Spleen (tissue), 11 donors: ENCODE measurements around the gene ACOT6. TPM values are rescaled to one million over a fixed set of nuclear protein-coding genes. Genes with fewer than 3 reads are reported as not detected.
"Not testable (repeated sequence)": the region's sequence is repeated elsewhere in the genome, so short reads cannot be mapped to it uniquely, and the experiment has no call there.

Experiments
- DNase-seq: peaks from one replicate; pipeline ENCODE4 v3.0.0-alpha.2; 2020
- H3K27ac ChIP-seq, 8 donors: fragments of 200-600 bp; sonication (generic) in 7 of 8; 1 replicate in 4 of 8; 2 replicates in 4 of 8; pipeline versions ENCODE4 v1.5.0 to v1.8.0; 2016 to 2021; ENCODE audit warnings: inconsistent platforms in 4 of 8, mild to moderate bottlenecking in 4 of 8, moderate library complexity in 1 of 8
- H3K27me3 ChIP-seq, 7 donors: fragments of 200-600 bp; sonication (generic) in 6 of 7; replicated peaks in 1 of 7; 1 replicate in 4 of 7; 2 replicates in 3 of 7; pipeline versions ENCODE4 v1.5.0 to v1.8.0; 2016 to 2021; ENCODE audit warnings: inconsistent platforms in 3 of 7, mild to moderate bottlenecking in 1 of 7
- H3K36me3 ChIP-seq, 6 donors: fragments of 200-600 bp; sonication (generic) in 5 of 6; 1 replicate in 4 of 6; 2 replicates in 2 of 6; pipeline versions ENCODE4 v1.5.0 to v1.8.0; 2016 to 2021; ENCODE audit warnings: inconsistent platforms in 2 of 6
- H3K4me1 ChIP-seq, 6 donors: fragments of 200-600 bp; sonication (generic) in 5 of 6; 1 replicate in 3 of 6; 2 replicates in 3 of 6; pipeline versions ENCODE4 v1.5.0 to v1.8.0; 2016 to 2021; ENCODE audit warnings: inconsistent platforms in 3 of 6
- H3K4me3 ChIP-seq, 8 donors: fragments of 200-600 bp; sonication (generic) in 7 of 8; 1 replicate in 4 of 8; 2 replicates in 4 of 8; pipeline versions ENCODE4 v1.5.0 to v1.8.0; 2016 to 2021; ENCODE audit warnings: inconsistent platforms in 4 of 8, mild to moderate bottlenecking in 4 of 8, moderate library complexity in 2 of 8
- H3K9me3 ChIP-seq, 8 donors: fragments of 200-600 bp; sonication (generic) in 7 of 8; 1 replicate in 4 of 8; 2 replicates in 4 of 8; pipeline versions ENCODE4 v1.5.0 to v1.8.0; 2016 to 2021; ENCODE audit warnings: inconsistent platforms in 4 of 8
- CTCF ChIP-seq, 11 experiments: fragments of 200-600 bp in 7 of 11; fragments of 450-650 bp in 4 of 11; sonication (generic) in 4 of 11; IDR thresholded peaks in 8 of 11; conservative IDR thresholded peaks in 3 of 11; 1 replicate in 7 of 11; 2 replicates in 4 of 11; pipeline versions ENCODE4 v1.4.0 to v1.8.0; 2016 to 2021; ENCODE audit warnings: antibody characterized with exemption in 11 of 11, inconsistent platforms in 4 of 11, mild to moderate bottlenecking in 1 of 11
- POLR2AphosphoS5 ChIP-seq, 3 donors: sonication (generic); formaldehyde crosslinking; IDR thresholded peaks; one replicate each; pipeline ENCODE4 v1.5.1; 2017; ENCODE audit warnings: antibody characterized with exemption in 3 of 3
- WGBS, 5 donors: extraction: QIAGEN DNeasy Blood & Tissue Kit in 3 of 5; methylation state at CpG; one replicate each; pipeline versions ENCODE4 v1.1.5 to v1.1.7; 2013 to 2018; 5-methylcytosine and 5-hydroxymethylcytosine counted together
- intact Hi-C: fragments of 100-400 bp; cut with DNase I; formaldehyde crosslinking; loops from one replicate; pipeline ENCODE4 v1.15.0; 2023; ENCODE audit warnings: low total_unique reads
- polyA plus RNA-seq, 3 donors: library from polyadenylated mRNA; stranded (reverse); fragments of 200-250 nt; gene quantifications; one replicate each; pipeline ENCODE4 v1.2.1, GENCODE V29; 2013
- total RNA-seq, 7 donors: library from RNA; depleted of rRNA in 3 of 7; stranded (reverse); fragments of >200 nt in 3 of 7; fragmentation: NEBNext Ultra II Directional in 4 of 7; extraction: Animal tissue kit (Norgen Biotek cat#: 25700) in 4 of 7; gene quantifications; one replicate each; pipeline versions ENCODE4 v1.1.0 to v1.2.1, GENCODE V29; 2016 to 2021
- donor health status: healthy with polysubstance abuse.
- donor health status: DM: no; HTN: no; CAD: no; lungs with moderate emphysema.
- donor health status: DM: no; HTN: no; CAD: no.
- donor health status: Bipolar disorder and iron deficiency.
- donor health status: healthy.
- donor health status: DM: no; HTN: no; CAD: no.
- donor health status: DM: yes; HTN: yes; CAD: no.

ACOT6 gene
- total and polyA plus RNA-seq, 10 donors, result not detected

- Histone ChIP-seq H3K27me3 (no peaks in the 10 kb centered on the region), H3K4me3 (peak overlapping the region; percentile 49 to 80 (median 63)), H3K9me3 (no peaks in the 10 kb centered on the region), H3K4me1 (peaks cover 7 to 49% (median 35%) of the 10 kb centered on the region in 6 donors), H3K36me3 (peaks cover 0 to 11% (median 0%) of the 10 kb centered on the region in 6 donors), H3K27ac (peak overlapping the region; percentile 79 to 92 (median 86))
- 82 to 85% (median 84%) methylated on average over 16 of the region's 16 CpGs for WGBS, 5 donors
- intact Hi-C loops, result no loop called here
- DNase-seq, result no peak
- TF ChIP-seq POLR2AphosphoS5 (IDR thresholded peaks at IDR 0.05), result no peak
Measured at GRCh38 chr14:73567951-73568885, 44.1 kb upstream of the ACOT6 start.

- peaks cover 7 to 49% (median 35%) of the 10 kb centered on the region in 6 donors for H3K4me1 ChIP-seq
Measured at GRCh38 chr14:73568886-73569184, 43.5 kb upstream of the ACOT6 start.

GRCh38 chr14:73569185-73569958 is 42.9 kb upstream of the ACOT6 start, which contains the start of gene ACOT2:
TSS of gene ACOT2 (plus strand) at chr14:73569213. CDS start at chr14:73569241, 28 bp downstream.
- peak within 1 kb of the TSS; percentile 49 to 80 (median 63) for H3K4me3 ChIP-seq
- H3K27me3 ChIP-seq, intact Hi-C loops, H3K9me3 ChIP-seq: not testable (repeated sequence)
- peak; percentile 58 to 71 (median 70) for TF ChIP-seq POLR2AphosphoS5 (IDR thresholded peaks at IDR 0.05)
- peak in 2 of 11 experiments; percentile 24 to 36 for TF ChIP-seq CTCF (IDR thresholded peaks at IDR 0.05 in 8 of 11, conservative IDR thresholded peaks at IDR 0.05 in 3 of 11)
- DNase-seq, result peak; percentile 86
- peaks cover 0 to 21% (median 2%) of the 10 kb centered on the region in 6 donors for H3K36me3 ChIP-seq
- peaks cover 7 to 49% (median 35%) of the 10 kb centered on the region in 6 donors for H3K4me1 ChIP-seq
- WGBS, 5 donors, result 0 to 9% (median 1%) methylated on average over 9 to 83 of the region's 83 CpGs
- peak within 1 kb of the TSS; percentile 79 to 92 (median 86) for H3K27ac ChIP-seq

More at GRCh38 chr14:73568886-73569184, 43.5 kb upstream of the ACOT6 start:
- Histone ChIP-seq H3K36me3 (peaks cover 0 to 16% (median under 1%) of the 10 kb centered on the region in 6 donors), H3K27ac (peak overlapping the region; percentile 79 to 92 (median 86)), H3K4me3 (peak overlapping the region; percentile 49 to 80 (median 63))
- intact Hi-C loops, DNase-seq, H3K9me3 ChIP-seq, H3K27me3 ChIP-seq: not testable (repeated sequence)
- 7 to 24% (median 18%) methylated on average over 2 to 4 of the region's 4 CpGs for WGBS, 5 donors

GRCh38 chr14:73570913-73571312 is 41.4 kb upstream of the ACOT6 start:
- intact Hi-C loops, H3K9me3 ChIP-seq, H3K27me3 ChIP-seq, H3K27ac ChIP-seq: not testable (repeated sequence)
- DNase-seq, result peak; percentile 77
- TF ChIP-seq CTCF (IDR thresholded peaks at IDR 0.05 in 8 of 11, conservative IDR thresholded peaks at IDR 0.05 in 3 of 11), result peak in 10 of 11 experiments; percentile 28 to 82 (median 62)
- 10 to 53% (median 33%) methylated on average over 2 to 8 of the region's 8 CpGs for WGBS, 5 donors
- Histone ChIP-seq H3K4me1 (peaks cover 7 to 49% (median 35%) of the 10 kb centered on the region in 6 donors), H3K36me3 (peaks cover 0 to 22% (median 2%) of the 10 kb centered on the region in 6 donors), H3K4me3 (peak overlapping the region in 1 of 8 donors; percentile 80)

- H3K9me3 ChIP-seq, intact Hi-C loops, H3K4me3 ChIP-seq, H3K27me3 ChIP-seq, DNase-seq, H3K27ac ChIP-seq: not testable (repeated sequence)
- Histone ChIP-seq H3K36me3 (peaks cover 0 to 34% (median 4%) of the 10 kb centered on the region in 6 donors), H3K4me1 (peaks cover 5 to 31% (median 23%) of the 10 kb centered on the region in 6 donors)
- 82 to 93% (median 91%) methylated on average over 5 of the region's 5 CpGs for WGBS, 5 donors
Measured at GRCh38 chr14:73573034-73573433, 39.3 kb upstream of the ACOT6 start.

- H3K9me3 ChIP-seq, intact Hi-C loops, H3K27me3 ChIP-seq, H3K27ac ChIP-seq, DNase-seq, H3K4me3 ChIP-seq: not testable (repeated sequence)
- whole genome bisulfite sequencing, 5 donors, result 84 to 95% (median 89%) methylated on average over 4 of the region's 4 CpGs
- Histone ChIP-seq H3K36me3 (peaks cover 0 to 41% (median 8%) of the 10 kb centered on the region in 6 donors), H3K4me1 (peaks cover 0 to 24% (median 16%) of the 10 kb centered on the region in 6 donors)
Measured at GRCh38 chr14:73573740-73574139, 38.6 kb upstream of the ACOT6 start.

GRCh38 chr14:73574251-73574650 is 38.1 kb upstream of the ACOT6 start:
- intact Hi-C loops, result not testable (repeated sequence)
- WGBS, 5 donors, result 93 to 96% (median 95%) methylated on average over 7 of the region's 7 CpGs

More at GRCh38 chr14:73574251-73574650, 38.1 kb upstream of the ACOT6 start:
- H3K27me3 ChIP-seq, DNase-seq, H3K9me3 ChIP-seq, H3K4me3 ChIP-seq, H3K27ac ChIP-seq: not testable (repeated sequence)
- H3K36me3 ChIP-seq, result peaks cover 0 to 46% (median 8%) of the 10 kb centered on the region in 6 donors
- H3K4me1 ChIP-seq, result peaks cover 0 to 20% (median 12%) of the 10 kb centered on the region in 6 donors
